Loucy (cell line): Measurements from ENCODE around the gene CENPE.

Experiments
- EZH2phosphoT487 ChIP-seq: fragments of 200-600 bp; IDR thresholded peaks from 2 replicates; pipeline ENCODE4 v1.6.1; 2018; ENCODE audit warnings: antibody characterized with exemption, mild to moderate bottlenecking, moderate library complexity, borderline replicate concordance
- TF ChIP-seq, protein P1 (sequence below): fragments of 200-600 bp; sonication (generic); conservative IDR thresholded peaks from 2 replicates; pipeline ENCODE4 v1.5.1; 2014; ENCODE audit warnings: mild to moderate bottlenecking, antibody characterized with exemption, low read length

DNA sequence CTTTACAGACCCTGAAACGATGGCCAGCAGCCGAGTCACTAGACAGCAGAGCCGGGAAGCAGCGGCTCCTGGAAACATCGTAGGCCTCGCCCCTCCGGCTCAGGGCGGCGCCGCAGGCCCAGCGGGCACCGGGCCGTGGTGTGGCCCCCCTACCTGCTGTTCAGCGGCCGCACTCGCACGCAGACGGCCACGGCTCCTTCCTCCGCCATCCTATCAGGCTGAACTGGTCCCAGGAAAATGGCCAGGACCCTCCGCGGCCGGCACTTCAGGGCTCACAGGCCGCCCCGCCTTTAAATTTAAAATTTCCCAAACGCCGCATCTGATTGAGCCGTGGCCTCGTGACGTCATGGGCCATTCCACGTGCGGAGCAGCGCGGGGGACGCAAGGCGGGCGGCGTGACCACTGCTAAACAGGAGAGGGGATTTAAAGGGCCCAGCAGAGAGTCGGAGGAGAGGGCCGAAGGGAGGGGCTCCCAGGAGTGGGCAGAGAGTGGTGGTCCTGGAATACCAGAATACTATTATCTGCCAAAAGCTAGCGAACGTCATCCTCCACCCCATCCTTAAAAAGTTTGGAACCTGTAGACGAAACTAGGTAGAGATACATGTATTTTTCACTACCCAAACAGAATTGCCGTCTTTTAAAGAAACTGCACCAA, at the start of gene CENPE:
- TF ChIP-seq, protein P1, sequence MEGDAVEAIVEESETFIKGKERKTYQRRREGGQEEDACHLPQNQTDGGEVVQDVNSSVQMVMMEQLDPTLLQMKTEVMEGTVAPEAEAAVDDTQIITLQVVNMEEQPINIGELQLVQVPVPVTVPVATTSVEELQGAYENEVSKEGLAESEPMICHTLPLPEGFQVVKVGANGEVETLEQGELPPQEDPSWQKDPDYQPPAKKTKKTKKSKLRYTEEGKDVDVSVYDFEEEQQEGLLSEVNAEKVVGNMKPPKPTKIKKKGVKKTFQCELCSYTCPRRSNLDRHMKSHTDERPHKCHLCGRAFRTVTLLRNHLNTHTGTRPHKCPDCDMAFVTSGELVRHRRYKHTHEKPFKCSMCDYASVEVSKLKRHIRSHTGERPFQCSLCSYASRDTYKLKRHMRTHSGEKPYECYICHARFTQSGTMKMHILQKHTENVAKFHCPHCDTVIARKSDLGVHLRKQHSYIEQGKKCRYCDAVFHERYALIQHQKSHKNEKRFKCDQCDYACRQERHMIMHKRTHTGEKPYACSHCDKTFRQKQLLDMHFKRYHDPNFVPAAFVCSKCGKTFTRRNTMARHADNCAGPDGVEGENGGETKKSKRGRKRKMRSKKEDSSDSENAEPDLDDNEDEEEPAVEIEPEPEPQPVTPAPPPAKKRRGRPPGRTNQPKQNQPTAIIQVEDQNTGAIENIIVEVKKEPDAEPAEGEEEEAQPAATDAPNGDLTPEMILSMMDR = no peak
- TF ChIP-seq EZH2phosphoT487 = no peak
